ENCODE data around the gene THG1L. TPM values are rescaled to one million over a fixed set of nuclear protein-coding genes. Genes with fewer than 3 reads are reported as not detected.

The THG1L gene
- polyA plus RNA-seq, 1 donor: 26.9 TPM

GRCh38 chr5:157779221-157779620 is 48.0 kb downstream of the THG1L start:
- no peaks in the 10 kb centered on the region for H3K4me1 ChIP-seq (ENCODE audit: control insufficient read depth, insufficient read depth, low read length)
- no peaks in the 10 kb centered on the region for H3K27me3 ChIP-seq (ENCODE audit: control insufficient read depth, insufficient read depth, low read length)
- no peak overlapping the region for H3K4me3 ChIP-seq (ENCODE audit: low read length)
- no peak overlapping the region for H3K27ac ChIP-seq (ENCODE audit: low read length)
- DNase-seq: no peak
- peaks cover 3% of the 10 kb centered on the region for H3K36me3 ChIP-seq (ENCODE audit: control insufficient read depth, insufficient read depth, low read length)
- H3K9me3 ChIP-seq (ENCODE audit: control insufficient read depth, low read depth, low read length): no peaks in the 10 kb centered on the region
- WGBS (ENCODE audit: insufficient coverage, low lambda C conversion rate): 75% methylated on average over 3 of the region's 6 CpGs

DNA sequence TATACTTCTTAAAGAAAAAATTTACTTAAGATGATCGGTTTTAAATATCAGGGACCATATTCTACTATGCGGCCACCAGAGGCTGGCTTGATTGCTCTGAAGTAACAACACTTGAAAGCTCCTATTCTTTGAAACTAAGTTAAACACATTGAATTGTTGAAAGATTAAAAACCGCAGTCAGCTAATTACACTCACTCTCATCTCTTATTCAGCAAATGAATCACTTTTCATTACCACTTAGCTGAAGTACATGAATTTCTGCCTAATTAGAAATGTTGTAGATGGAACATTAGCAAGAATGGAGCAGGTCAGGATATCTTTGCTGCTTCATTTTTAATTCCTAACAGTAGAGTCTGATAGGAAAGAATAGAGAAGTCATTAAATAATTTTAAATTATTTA is 54.6 kb downstream of the THG1L start:
- 100% methylated on average over 1 of the region's 3 CpGs for WGBS (ENCODE audit: insufficient coverage, low lambda C conversion rate)
- H3K27me3 ChIP-seq (ENCODE audit: control insufficient read depth, insufficient read depth, low read length): no peaks in the 10 kb centered on the region
- H3K4me1 ChIP-seq (ENCODE audit: control insufficient read depth, insufficient read depth, low read length): no peaks in the 10 kb centered on the region
- peaks cover 29% of the 10 kb centered on the region for H3K36me3 ChIP-seq (ENCODE audit: control insufficient read depth, insufficient read depth, low read length)
- H3K4me3 ChIP-seq (ENCODE audit: low read length): no peak overlapping the region
- H3K27ac ChIP-seq (ENCODE audit: low read length): no peak overlapping the region
- H3K9me3 ChIP-seq (ENCODE audit: control insufficient read depth, low read depth, low read length): no peaks in the 10 kb centered on the region
- DNase-seq: no peak

Other genes with a start within 250 kb of the THG1L start
- 13.6 TPM for gene ADAM19, start 155.6 kb upstream of the THG1L start, polyA plus RNA-seq
- 1.0 TPM for gene SOX30, start 79.0 kb upstream of the THG1L start, polyA plus RNA-seq
- 0.87 TPM for gene C5orf52, start 59.9 kb upstream of the THG1L start, polyA plus RNA-seq
- gene LSM11, start 12.3 kb downstream of the THG1L start, polyA plus RNA-seq: 8.6 TPM
- gene CLINT1, start 127.7 kb downstream of the THG1L start, polyA plus RNA-seq: 117 TPM